Endodermal cell (in vitro differentiated cells): ENCODE results near the gene TBC1D22B. TPM values are rescaled to one million over a fixed set of nuclear protein-coding genes. Genes with fewer than 3 reads are reported as not detected.

ENCODE experiments used
- DNase-seq: peaks from one replicate; pipeline ENCODE4 v3.0.0-alpha.2; 2017
- H3K27ac ChIP-seq: 2 replicates; pipeline ENCODE4 v1.5.1; 2013; ENCODE audit warnings: mild to moderate bottlenecking, low read depth, low read length, moderate library complexity
- H3K27me3 ChIP-seq: 2 replicates; pipeline ENCODE4 v1.6.1; 2013; ENCODE audit warnings: mild to moderate bottlenecking, low read length, moderate library complexity; ENCODE audit not compliant: insufficient read depth, control insufficient read depth, poor library complexity, severe bottlenecking
- H3K36me3 ChIP-seq: 2 replicates; pipeline ENCODE4 v1.7.0; 2013; ENCODE audit warnings: mild to moderate bottlenecking, low read length, moderate library complexity; ENCODE audit not compliant: control insufficient read depth, insufficient read depth
- H3K4me1 ChIP-seq: one replicate; pipeline ENCODE4 v1.7.0; 2013; ENCODE audit warnings: low read length; ENCODE audit not compliant: control insufficient read depth, insufficient read depth
- H3K4me3 ChIP-seq: 2 replicates; pipeline ENCODE4 v1.5.1; 2013; ENCODE audit warnings: mild to moderate bottlenecking, low read length, moderate library complexity
- H3K9ac ChIP-seq: 2 replicates; pipeline ENCODE4 v1.6.1; 2013; ENCODE audit warnings: mild to moderate bottlenecking, low read length, moderate library complexity; ENCODE audit not compliant: poor library complexity, severe bottlenecking; ENCODE audit errors: extremely low read depth
- H3K9me3 ChIP-seq: 2 replicates; pipeline ENCODE4 v1.6.1; 2013; ENCODE audit warnings: mild to moderate bottlenecking, low read length, moderate library complexity; ENCODE audit not compliant: control insufficient read depth
- H3K27ac Mint-ChIP-seq: 2 replicates; pipeline ENCODE4 v1.8.0; 2020; ENCODE audit warnings: mixed read lengths
- H3K27me3 Mint-ChIP-seq: 2 replicates; pipeline ENCODE4 v1.8.0; 2021; ENCODE audit warnings: mild to moderate bottlenecking, mixed read lengths; ENCODE audit not compliant: insufficient read depth
- H3K36me3 Mint-ChIP-seq: 2 replicates; pipeline ENCODE4 v1.8.0; 2020; ENCODE audit warnings: low read depth, mixed read lengths
- H3K4me1 Mint-ChIP-seq: 2 replicates; pipeline ENCODE4 v1.8.0; 2020; ENCODE audit warnings: mixed read lengths
- H3K4me3 Mint-ChIP-seq: 2 replicates; pipeline ENCODE4 v1.8.0; 2020; ENCODE audit warnings: mild to moderate bottlenecking, moderate library complexity, mixed read lengths
- H3K9me3 Mint-ChIP-seq: 2 replicates; pipeline ENCODE4 v1.8.0; 2020; ENCODE audit warnings: mild to moderate bottlenecking, mixed read lengths
- WGBS, 2 experiments: methylation state at CpG; one replicate each; pipeline versions ENCODE4 v1.1.5 to v1.1.7; 2013; ENCODE audit warnings: missing lambda C conversion rate in 2 of 2, mixed read lengths in 1 of 2; ENCODE audit not compliant: insufficient coverage in 1 of 2, insufficient read length in 1 of 2; 5-methylcytosine and 5-hydroxymethylcytosine counted together
- total RNA-seq, 2 donors: library from RNA; stranded (reverse); fragmentation: NEBNext Ultra II Directional in 1 of 2; extraction: Animal tissue kit (Norgen Biotek cat#: 25700) in 1 of 2; gene quantifications; 2 replicates in 1 of 2; 3 replicates in 1 of 2; pipeline ENCODE4 v1.2.1, GENCODE V29; 2021
- TF ChIP-seq, protein P1 (sequence below): fragments of 200-600 bp; sonication (generic); conservative IDR thresholded peaks from 2 replicates; pipeline ENCODE4 v1.5.0; 2021; ENCODE audit warnings: antibody characterized with exemption, mild to moderate bottlenecking

TBC1D22B gene
- total RNA-seq, 2 donors from 2014 or later: 13.8 to 20.1 TPM

GRCh38 chr6:37208793-37209192 is 48.8 kb upstream of the TBC1D22B start:
- no peaks in the 10 kb centered on the region for H3K36me3 ChIP-seq
- no peak overlapping the region for H3K4me3 Mint-ChIP-seq
- no peaks in the 10 kb centered on the region for H3K36me3 Mint-ChIP-seq
- H3K27ac Mint-ChIP-seq: no peak overlapping the region
- H3K27ac ChIP-seq: no peak overlapping the region
- no peaks in the 10 kb centered on the region for H3K4me1 ChIP-seq
- no peaks in the 10 kb centered on the region for H3K27me3 Mint-ChIP-seq
- TF ChIP-seq, protein P1, sequence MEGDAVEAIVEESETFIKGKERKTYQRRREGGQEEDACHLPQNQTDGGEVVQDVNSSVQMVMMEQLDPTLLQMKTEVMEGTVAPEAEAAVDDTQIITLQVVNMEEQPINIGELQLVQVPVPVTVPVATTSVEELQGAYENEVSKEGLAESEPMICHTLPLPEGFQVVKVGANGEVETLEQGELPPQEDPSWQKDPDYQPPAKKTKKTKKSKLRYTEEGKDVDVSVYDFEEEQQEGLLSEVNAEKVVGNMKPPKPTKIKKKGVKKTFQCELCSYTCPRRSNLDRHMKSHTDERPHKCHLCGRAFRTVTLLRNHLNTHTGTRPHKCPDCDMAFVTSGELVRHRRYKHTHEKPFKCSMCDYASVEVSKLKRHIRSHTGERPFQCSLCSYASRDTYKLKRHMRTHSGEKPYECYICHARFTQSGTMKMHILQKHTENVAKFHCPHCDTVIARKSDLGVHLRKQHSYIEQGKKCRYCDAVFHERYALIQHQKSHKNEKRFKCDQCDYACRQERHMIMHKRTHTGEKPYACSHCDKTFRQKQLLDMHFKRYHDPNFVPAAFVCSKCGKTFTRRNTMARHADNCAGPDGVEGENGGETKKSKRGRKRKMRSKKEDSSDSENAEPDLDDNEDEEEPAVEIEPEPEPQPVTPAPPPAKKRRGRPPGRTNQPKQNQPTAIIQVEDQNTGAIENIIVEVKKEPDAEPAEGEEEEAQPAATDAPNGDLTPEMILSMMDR: no peak
- H3K4me3 ChIP-seq: no peak overlapping the region
- H3K9me3 Mint-ChIP-seq: no peaks in the 10 kb centered on the region
- WGBS, 2 experiments: 92 to 98% methylated on average over 6 to 7 of the region's 7 CpGs
- H3K9ac ChIP-seq: no peak overlapping the region
- H3K9me3 ChIP-seq: no peaks in the 10 kb centered on the region
- H3K27me3 ChIP-seq: no peaks in the 10 kb centered on the region
- DNase-seq: peak; percentile 14
- peaks cover 1% of the 10 kb centered on the region for H3K4me1 Mint-ChIP-seq

DNA sequence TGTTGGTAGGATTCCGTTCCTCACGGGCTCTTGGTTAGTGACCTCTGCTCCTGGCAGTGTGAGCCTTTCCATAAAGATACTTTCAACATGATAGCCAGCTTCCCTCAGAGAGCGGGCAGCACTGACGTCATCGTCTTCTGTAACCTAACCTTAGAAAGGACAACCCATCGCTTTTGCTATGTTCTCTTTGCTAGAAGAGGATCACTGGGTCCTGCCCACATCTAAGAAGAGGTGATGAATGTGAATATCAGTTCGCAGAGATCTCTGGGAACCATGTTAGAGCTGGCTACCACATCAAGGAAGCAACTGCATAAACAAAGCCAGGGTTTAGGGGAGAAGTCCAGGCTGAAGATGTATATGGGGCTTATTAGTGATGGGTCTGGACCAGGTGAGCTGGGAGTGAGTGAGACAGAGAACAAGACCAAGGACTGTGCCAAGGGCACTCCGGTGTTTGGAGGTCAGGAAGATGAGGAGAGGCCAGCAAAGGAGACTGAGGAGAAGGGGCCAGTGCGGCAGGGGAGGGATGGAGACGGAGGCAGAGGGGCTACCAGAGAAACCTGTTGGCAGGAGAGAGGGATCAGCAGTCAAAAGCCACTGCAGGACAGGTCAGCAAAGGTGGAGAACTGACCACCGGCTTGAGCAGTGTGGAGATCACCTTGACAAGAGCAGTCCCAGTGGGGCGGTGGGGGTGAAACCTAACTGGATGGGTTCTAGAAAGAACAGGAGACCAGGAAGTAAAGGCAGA is 47.9 kb upstream of the TBC1D22B start:
- Mint-ChIP-seq H3K27ac (no peak overlapping the region), H3K36me3 (no peaks in the 10 kb centered on the region), H3K4me1 (peaks cover 1% of the 10 kb centered on the region), H3K9me3 (no peaks in the 10 kb centered on the region), H3K4me3 (no peak overlapping the region), H3K27me3 (no peaks in the 10 kb centered on the region)
- H3K27me3 ChIP-seq: no peaks in the 10 kb centered on the region
- H3K4me3 ChIP-seq: no peak overlapping the region
- 91 to 92% methylated on average over 11 to 12 of the region's 12 CpGs for WGBS, 2 experiments
- H3K4me1 ChIP-seq: no peaks in the 10 kb centered on the region
- no peaks in the 10 kb centered on the region for H3K36me3 ChIP-seq
- peak; percentile 38 for DNase-seq
- no peaks in the 10 kb centered on the region for H3K9me3 ChIP-seq
- TF ChIP-seq, protein P1: no peak
- no peak overlapping the region for H3K9ac ChIP-seq
- H3K27ac ChIP-seq: no peak overlapping the region

GRCh38 chr6:37210313-37210968 is 47.1 kb upstream of the TBC1D22B start:
- H3K27me3 ChIP-seq: no peaks in the 10 kb centered on the region
- no peak overlapping the region for H3K27ac ChIP-seq
- no peak overlapping the region for H3K9ac ChIP-seq
- H3K4me1 Mint-ChIP-seq: peaks cover 1% of the 10 kb centered on the region
- no peaks in the 10 kb centered on the region for H3K36me3 Mint-ChIP-seq
- TF ChIP-seq, protein P1: peak; percentile 95
- H3K27ac Mint-ChIP-seq: no peak overlapping the region
- H3K4me1 ChIP-seq: no peaks in the 10 kb centered on the region
- no peaks in the 10 kb centered on the region for H3K27me3 Mint-ChIP-seq
- H3K9me3 Mint-ChIP-seq: no peaks in the 10 kb centered on the region
- DNase-seq: peak; percentile 93
- no peak overlapping the region for H3K4me3 ChIP-seq
- H3K4me3 Mint-ChIP-seq: no peak overlapping the region
- H3K36me3 ChIP-seq: no peaks in the 10 kb centered on the region
- no peaks in the 10 kb centered on the region for H3K9me3 ChIP-seq
- 73 to 93% methylated on average over 5 to 7 of the region's 7 CpGs for WGBS, 2 experiments
